Endothelial cell of umbilical vein (primary cell): Measurements from ENCODE around the gene MAP4K3. TPM values are rescaled to one million over a fixed set of nuclear protein-coding genes. Genes with fewer than 3 reads are reported as not detected.

Experiments used
- BruUV-seq: library from RNA; stranded (reverse); fragments of 400-500 nt; replicated peaks from 2 replicates; lab custom pipeline; 2021; lab: Mats Ljungman, UMichigan
- CTCF ChIA-PET: fragments of 300-600, 350-600 bp; sonication (Branson Sonifier 250); formaldehyde crosslinking; loops from one replicate; lab custom pipeline; 2021; ENCODE audit warnings: antibody characterized with exemption, inconsistent platforms; lab: Charles Lee
- POLR2A ChIA-PET: fragments of 300-600, 350-600 bp; sonication (Branson Sonifier 250); formaldehyde crosslinking; loops from one replicate; lab custom pipeline; 2021; ENCODE audit warnings: antibody characterized with exemption, inconsistent platforms; lab: Charles Lee
- DNase-seq: peaks from one replicate; pipeline ENCODE4 v3.0.0-alpha.2; 2011; ENCODE audit warnings: low read depth, low spot score
- FAIRE-seq: peaks from 2 replicates; lab custom pipeline; 2011; peaks lifted over from hg19 to GRCh38; lab: Jason Lieb, UNC
- H2AFZ ChIP-seq: 2 replicates; pipeline ENCODE4 v1.6.0; 2012; ENCODE audit warnings: low read depth, low read length, control low read depth, inconsistent platforms
- H3K27ac ChIP-seq: 2 replicates; pipeline ENCODE4 v1.5.1; 2011; ENCODE audit warnings: low read depth, mild to moderate bottlenecking, control low read depth, low read length, moderate library complexity; ENCODE audit not compliant: insufficient read depth
- H3K27me3 ChIP-seq, 2 experiments: 2 replicates each; pipeline versions ENCODE4 v1.6.0 to v1.6.1; 2011; ENCODE audit warnings: low read length in 2 of 2, mixed read lengths in 1 of 2; ENCODE audit not compliant: control insufficient read depth in 2 of 2, insufficient read depth in 2 of 2
- H3K36me3 ChIP-seq, 2 experiments: 2 replicates in 1 of 2; 3 replicates in 1 of 2; pipeline ENCODE4 v1.5.1; 2011; ENCODE audit warnings: low read length in 2 of 2, mild to moderate bottlenecking in 1 of 2, moderate library complexity in 1 of 2; ENCODE audit not compliant: control insufficient read depth in 2 of 2, insufficient read depth in 2 of 2; ENCODE audit errors: extremely low read depth in 1 of 2
- H3K4me1 ChIP-seq: 3 replicates; pipeline ENCODE4 v1.5.1; 2011; ENCODE audit warnings: mild to moderate bottlenecking, low read length; ENCODE audit not compliant: control insufficient read depth, insufficient read depth; ENCODE audit errors: extremely low read depth
- H3K4me2 ChIP-seq: 2 replicates; pipeline ENCODE4 v1.6.1; 2011; ENCODE audit warnings: low read length, control low read depth, mixed read lengths; ENCODE audit not compliant: insufficient read depth
- H3K4me3 ChIP-seq, 3 experiments: fragments of 200-600 bp in 1 of 3; sonication (generic), shearing (Covaris generic) in 1 of 3; replicated peaks in 1 of 3; 2 replicates each; pipeline ENCODE4 v1.5.1; 2011 to 2016; ENCODE audit warnings: control low read depth in 3 of 3, low read length in 3 of 3, mild to moderate bottlenecking in 2 of 3, inconsistent platforms in 1 of 3, low read depth in 1 of 3, moderate library complexity in 1 of 3; ENCODE audit not compliant: insufficient read depth in 1 of 3
- H3K79me2 ChIP-seq: 2 replicates; pipeline ENCODE4 v1.6.0; 2012; ENCODE audit warnings: low read length, inconsistent platforms; ENCODE audit not compliant: control insufficient read depth, insufficient read depth
- H3K9ac ChIP-seq: replicated peaks from 2 replicates; pipeline ENCODE3; 2011; ENCODE audit warnings: low read length, control low read depth; ENCODE audit not compliant: insufficient read depth; ENCODE audit errors: extremely low read depth
- H3K9me1 ChIP-seq: replicated peaks from 3 replicates; pipeline ENCODE4 v1.6.0; 2011; ENCODE audit warnings: mild to moderate bottlenecking, low read length; ENCODE audit not compliant: control insufficient read depth, insufficient read depth; ENCODE audit errors: extremely low read depth
- H3K9me3 ChIP-seq: replicated peaks from 2 replicates; pipeline ENCODE4 v1.5.1; 2012; ENCODE audit warnings: low read length, inconsistent platforms; ENCODE audit not compliant: control insufficient read depth, insufficient read depth
- H4K20me1 ChIP-seq: replicated peaks from 2 replicates; pipeline ENCODE3; 2011; ENCODE audit warnings: mild to moderate bottlenecking, low read length; ENCODE audit not compliant: control insufficient read depth, insufficient read depth; ENCODE audit errors: extremely low read depth
- EZH2 ChIP-seq: IDR thresholded peaks from 2 replicates; pipeline ENCODE4 v1.6.1; 2012; ENCODE audit warnings: borderline replicate concordance, low read depth, mild to moderate bottlenecking, moderate library complexity, low read length, inconsistent platforms; ENCODE audit not compliant: severe bottlenecking
- FOS ChIP-seq: IDR thresholded peaks from 2 replicates; pipeline ENCODE4 v1.6.1; 2011; ENCODE audit warnings: mild to moderate bottlenecking, low read length, moderate library complexity, borderline replicate concordance; ENCODE audit not compliant: insufficient read depth
- GATA2 ChIP-seq: IDR thresholded peaks from 2 replicates; pipeline ENCODE4 v1.7.0; 2011; ENCODE audit warnings: low read depth, mild to moderate bottlenecking, moderate library complexity, mixed read lengths, low read length; ENCODE audit not compliant: insufficient read length, insufficient read depth
- JUN ChIP-seq: IDR thresholded peaks from 2 replicates; pipeline ENCODE4 v1.6.1; 2011; ENCODE audit warnings: borderline replicate concordance, low read depth; ENCODE audit not compliant: insufficient read length, insufficient read depth
- MYC ChIP-seq: IDR thresholded peaks from one replicate; pipeline ENCODE4 v1.6.1; 2011; ENCODE audit warnings: mild to moderate bottlenecking, low read depth, low read length
- POLR2A ChIP-seq: IDR thresholded peaks from 2 replicates; pipeline ENCODE4 v1.6.1; 2012; ENCODE audit warnings: low read depth, mild to moderate bottlenecking, control low read depth, low read length
- POLR2AphosphoS5 ChIP-seq: IDR thresholded peaks from 2 replicates; pipeline ENCODE4 v1.6.1; 2012; ENCODE audit warnings: low read depth, mild to moderate bottlenecking, control low read depth, low read length, moderate library complexity; ENCODE audit not compliant: insufficient read depth
- dilution Hi-C: fragments of 300-500 bp; cut with MboI; formaldehyde crosslinking; loops from one replicate; pipeline ENCODE4 v1.15.0; 2019; ENCODE audit warnings: low sequenced_read_pairs; ENCODE audit not compliant: extremely low pct_ligation_motif_present
- intact Hi-C: fragments of 100-400 bp; cut with micrococcal nuclease; formaldehyde crosslinking; loops from one replicate; pipeline ENCODE4 v1.10.0; 2022
- polyA plus RNA-seq, 4 experiments: library from polyadenylated mRNA; depleted of rRNA in 3 of 4; stranded (reverse) in 3 of 4; unstranded in 1 of 4; fragments of >200 nt; gene quantifications; 2 replicates each; pipeline versions ENCODE4 v1.2.1 to v1.2.3, GENCODE V29; 2011 to 2012; ENCODE audit warnings: missing spikeins in 1 of 4
- total RNA-seq: library from RNA; stranded (reverse); gene quantifications from 2 replicates; pipeline ENCODE4 v1.2.3, GENCODE V29; 2021
- TF ChIP-seq, protein P1 (sequence below), 2 donors: IDR thresholded peaks; 1 replicate in 1 of 2; 2 replicates in 1 of 2; pipeline ENCODE4 v1.5.1; 2011; ENCODE audit warnings: low read length in 2 of 2, mild to moderate bottlenecking in 2 of 2, moderate library complexity in 2 of 2, control low read depth in 1 of 2, inconsistent platforms in 1 of 2, low read depth in 1 of 2; ENCODE audit not compliant: insufficient read depth in 1 of 2; ENCODE audit errors: extremely low read depth in 1 of 2
- TF ChIP-seq, protein P2 (sequence below): IDR thresholded peaks from 2 replicates; pipeline ENCODE4 v1.6.1; 2011; ENCODE audit not compliant: insufficient read depth, insufficient read length

The MAP4K3 gene
- total and polyA plus RNA-seq, 2 donors (not counting 3 experiments of a cell fraction or from before 2014, with no cell fraction given): 8.0 to 45.9 TPM

DNA sequence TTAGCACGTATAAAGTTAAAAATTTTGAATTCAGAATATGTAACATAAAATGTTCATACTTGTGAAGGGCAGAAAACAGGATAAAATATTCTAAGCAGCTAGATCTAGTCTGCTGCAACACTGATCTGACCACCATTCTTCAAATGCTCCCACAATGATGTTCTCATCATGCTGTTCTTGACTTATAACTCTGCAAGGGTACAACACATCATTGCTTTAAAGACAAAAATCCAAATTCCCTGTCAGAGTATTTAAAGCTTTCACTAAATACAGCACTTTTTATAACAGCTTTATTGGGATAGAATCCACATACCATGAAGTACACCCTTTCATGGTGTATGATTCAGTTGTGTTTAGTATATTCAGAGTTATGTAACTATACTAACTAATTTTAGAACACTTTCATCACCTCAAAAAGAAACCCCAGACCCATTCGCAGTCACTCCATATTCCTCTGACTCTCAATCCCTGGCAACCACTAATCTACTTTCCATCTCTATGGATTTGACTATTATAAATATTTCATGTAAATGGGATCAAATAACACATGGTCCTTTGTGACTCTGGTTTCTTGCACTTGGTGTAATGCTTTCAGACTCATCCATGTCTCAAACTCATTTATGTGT is 56.4 kb downstream of the MAP4K3 start:
- DNase-seq (peak; percentile 5), FAIRE-seq (no peak)
- Histone ChIP-seq H3K27me3 (no peaks in the 10 kb centered on the region), H3K4me3 (no peak overlapping the region), H3K4me1 (peaks cover 11% of the 10 kb centered on the region), H3K79me2 (peaks cover 19% of the 10 kb centered on the region), H3K36me3 (peaks cover 0 to 1% of the 10 kb centered on the region in 2 experiments), H3K9me3 (no peaks in the 10 kb centered on the region), H3K27ac (peak overlapping the region; percentile 73), H3K9me1 (no peaks in the 10 kb centered on the region), H4K20me1 (no peaks in the 10 kb centered on the region), H2AFZ (no peak overlapping the region), H3K4me2 (no peak overlapping the region), H3K9ac (peak overlapping the region; percentile 54)
- no TSS peak for BruUV-seq
- intact Hi-C loops (loop anchor here (5.0 kb wide), 1 partner anchor 102 kb away; no protein-coding TSS in a partner anchor), dilution Hi-C loops (no loop called here)
- CTCF ChIA-PET: interaction anchor here (0.6 to 6.4 kb wide), 54 partner anchors 8 to 355 kb away, joined by 3 to 129 read pairs (median 5); partner anchors contain the start of gene MAP4K3
- POLR2A ChIA-PET: no interaction called here
- no peak for TF ChIP-seq GATA2
- TF ChIP-seq POLR2A: no peak
- TF ChIP-seq POLR2AphosphoS5: no peak
- no peak for TF ChIP-seq EZH2
- TF ChIP-seq, protein P1, sequence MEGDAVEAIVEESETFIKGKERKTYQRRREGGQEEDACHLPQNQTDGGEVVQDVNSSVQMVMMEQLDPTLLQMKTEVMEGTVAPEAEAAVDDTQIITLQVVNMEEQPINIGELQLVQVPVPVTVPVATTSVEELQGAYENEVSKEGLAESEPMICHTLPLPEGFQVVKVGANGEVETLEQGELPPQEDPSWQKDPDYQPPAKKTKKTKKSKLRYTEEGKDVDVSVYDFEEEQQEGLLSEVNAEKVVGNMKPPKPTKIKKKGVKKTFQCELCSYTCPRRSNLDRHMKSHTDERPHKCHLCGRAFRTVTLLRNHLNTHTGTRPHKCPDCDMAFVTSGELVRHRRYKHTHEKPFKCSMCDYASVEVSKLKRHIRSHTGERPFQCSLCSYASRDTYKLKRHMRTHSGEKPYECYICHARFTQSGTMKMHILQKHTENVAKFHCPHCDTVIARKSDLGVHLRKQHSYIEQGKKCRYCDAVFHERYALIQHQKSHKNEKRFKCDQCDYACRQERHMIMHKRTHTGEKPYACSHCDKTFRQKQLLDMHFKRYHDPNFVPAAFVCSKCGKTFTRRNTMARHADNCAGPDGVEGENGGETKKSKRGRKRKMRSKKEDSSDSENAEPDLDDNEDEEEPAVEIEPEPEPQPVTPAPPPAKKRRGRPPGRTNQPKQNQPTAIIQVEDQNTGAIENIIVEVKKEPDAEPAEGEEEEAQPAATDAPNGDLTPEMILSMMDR (IDR thresholded peaks at IDR 0.05; ENCODE audit: extremely low read depth in 1 of 2, insufficient read depth in 1 of 2, low read depth in 1 of 2, low read length in 2 of 2): no peak
- TF ChIP-seq MYC: no peak
- TF ChIP-seq, protein P2, sequence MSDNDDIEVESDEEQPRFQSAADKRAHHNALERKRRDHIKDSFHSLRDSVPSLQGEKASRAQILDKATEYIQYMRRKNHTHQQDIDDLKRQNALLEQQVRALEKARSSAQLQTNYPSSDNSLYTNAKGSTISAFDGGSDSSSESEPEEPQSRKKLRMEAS: no peak
- no peak for TF ChIP-seq FOS
- no peak for TF ChIP-seq JUN
